Inferior parietal cortex (tissue), 1 donor: ENCODE data around the gene DDC.

Experiments
- DNase-seq: peaks from one replicate; pipeline ENCODE4 v3.0.0-alpha.2; 2016; ENCODE audit errors: extremely low spot score

DDC gene, protein sequence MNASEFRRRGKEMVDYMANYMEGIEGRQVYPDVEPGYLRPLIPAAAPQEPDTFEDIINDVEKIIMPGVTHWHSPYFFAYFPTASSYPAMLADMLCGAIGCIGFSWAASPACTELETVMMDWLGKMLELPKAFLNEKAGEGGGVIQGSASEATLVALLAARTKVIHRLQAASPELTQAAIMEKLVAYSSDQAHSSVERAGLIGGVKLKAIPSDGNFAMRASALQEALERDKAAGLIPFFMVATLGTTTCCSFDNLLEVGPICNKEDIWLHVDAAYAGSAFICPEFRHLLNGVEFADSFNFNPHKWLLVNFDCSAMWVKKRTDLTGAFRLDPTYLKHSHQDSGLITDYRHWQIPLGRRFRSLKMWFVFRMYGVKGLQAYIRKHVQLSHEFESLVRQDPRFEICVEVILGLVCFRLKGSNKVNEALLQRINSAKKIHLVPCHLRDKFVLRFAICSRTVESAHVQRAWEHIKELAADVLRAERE

DNA sequence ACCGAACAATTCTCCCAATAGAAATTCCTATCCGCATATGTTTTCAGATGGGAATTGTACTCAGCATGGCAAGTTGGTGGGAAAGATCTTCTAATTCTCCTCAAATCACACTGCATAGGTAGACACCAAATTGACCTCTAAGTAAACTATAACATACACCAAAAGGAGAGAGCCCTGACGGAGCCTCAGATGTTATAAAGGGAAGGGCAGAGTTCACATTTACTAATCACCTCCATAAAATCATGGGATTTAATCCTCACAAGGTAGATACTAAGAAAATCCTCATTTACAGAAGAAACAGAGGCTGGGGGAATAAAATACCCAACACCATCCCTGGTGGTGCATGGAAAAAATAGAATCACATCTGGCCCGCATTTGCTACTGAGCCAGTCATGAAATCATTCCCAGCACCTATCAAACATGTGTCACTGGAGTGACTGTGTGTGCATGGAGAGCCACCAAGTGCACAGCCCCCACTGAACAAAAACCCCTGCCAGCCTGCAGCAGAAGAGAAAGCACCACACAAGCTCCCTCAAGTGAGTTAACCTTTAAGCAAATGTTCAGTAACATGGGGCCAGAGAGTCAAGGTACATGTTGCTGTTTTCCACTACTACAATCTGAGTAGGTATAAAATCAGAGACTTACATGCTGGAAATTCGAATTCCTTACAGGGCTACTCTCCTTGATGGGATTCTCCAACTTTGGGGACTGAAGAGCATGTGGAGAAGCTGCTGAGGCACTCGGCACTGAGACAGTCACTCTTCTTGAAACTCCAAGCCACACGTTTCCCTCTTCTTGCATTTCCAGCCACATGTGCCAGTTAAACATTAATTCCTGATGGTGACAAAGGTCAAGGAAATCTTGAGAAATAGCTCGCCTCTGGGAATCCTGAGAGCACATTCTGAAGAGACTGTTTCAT, at the start of gene DDC:
TSS of gene DDC (minus strand) at position 766 of the 919 bp plus-strand sequence. CDS start 21,320 bp downstream, outside the sequence.
- no peak for DNase-seq

DNA sequence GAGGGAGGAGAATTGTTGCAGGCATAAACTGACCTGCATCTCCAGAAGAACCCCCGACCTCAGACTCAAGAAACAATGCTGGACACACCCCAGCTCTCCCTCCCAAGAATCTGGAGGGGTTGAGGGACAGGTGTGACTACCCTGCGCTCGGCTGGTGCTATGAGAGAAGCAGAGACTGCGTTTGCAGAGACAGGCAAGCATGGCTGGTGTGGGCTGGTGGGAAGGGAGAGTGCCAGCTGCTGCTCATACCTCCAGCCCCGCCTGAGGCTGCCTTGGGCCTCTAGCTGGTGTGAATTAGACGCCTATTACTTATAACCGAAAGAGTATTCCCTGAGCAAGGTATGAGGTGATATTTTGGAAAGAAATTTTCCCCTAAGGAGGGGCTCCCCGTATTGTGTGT, 48.3 kb upstream of the DDC start:
- no peak for DNase-seq

DNA sequence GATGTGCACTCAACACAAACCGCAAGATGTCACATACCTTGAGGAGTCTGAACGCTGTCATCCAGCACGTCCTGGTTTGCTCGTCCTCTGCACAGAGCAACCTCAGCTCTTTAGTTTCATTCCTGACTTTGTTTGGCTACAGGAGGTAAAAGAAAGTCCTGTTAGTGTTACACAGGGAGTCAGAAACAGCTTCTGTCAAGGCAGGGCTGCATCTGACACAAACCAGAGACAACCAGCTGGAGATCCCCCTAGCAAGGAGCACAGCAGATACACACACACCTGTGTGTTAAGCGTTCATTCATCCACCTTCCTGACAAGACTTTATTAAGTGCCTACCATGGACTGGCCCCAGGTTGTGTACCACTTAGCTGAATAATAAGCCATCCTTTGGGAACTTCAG, 47.5 kb upstream of the DDC start:
- DNase-seq: no peak

DNA sequence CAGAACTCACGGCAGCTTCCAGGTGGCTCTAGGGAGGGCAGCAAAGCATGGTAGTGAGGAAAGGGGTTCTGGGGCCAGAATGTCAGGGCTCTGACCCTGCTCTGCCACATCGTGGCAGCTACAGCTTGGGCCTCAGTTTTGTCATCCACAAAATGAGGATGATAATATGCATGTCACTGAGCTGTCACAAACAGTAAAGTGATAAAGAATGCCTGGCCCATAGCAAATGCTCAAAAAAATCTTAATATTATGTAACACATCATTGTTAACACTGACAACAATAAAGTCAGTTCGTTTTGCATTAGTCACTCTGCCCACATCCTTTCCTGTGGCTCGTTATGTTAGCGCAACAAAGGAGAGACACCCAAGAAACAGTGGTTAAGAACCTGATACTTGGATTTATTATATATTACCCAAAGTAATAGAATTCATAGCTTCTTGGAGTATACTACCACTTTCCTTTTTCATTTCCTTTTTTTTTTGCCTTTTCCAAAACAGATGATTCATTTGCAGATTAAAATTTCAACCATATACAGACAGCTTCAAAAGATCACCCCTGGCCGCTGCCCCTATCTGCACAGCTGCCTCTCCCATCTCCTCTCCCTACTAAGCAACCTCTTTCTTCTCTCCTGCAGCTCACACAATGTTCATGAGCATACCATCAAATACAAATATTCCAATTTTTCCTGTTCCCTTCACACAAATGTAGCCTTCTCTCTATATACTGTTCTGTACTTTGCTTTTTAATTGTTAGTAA, 45.5 kb upstream of the DDC start:
- no peak for DNase-seq

DNA sequence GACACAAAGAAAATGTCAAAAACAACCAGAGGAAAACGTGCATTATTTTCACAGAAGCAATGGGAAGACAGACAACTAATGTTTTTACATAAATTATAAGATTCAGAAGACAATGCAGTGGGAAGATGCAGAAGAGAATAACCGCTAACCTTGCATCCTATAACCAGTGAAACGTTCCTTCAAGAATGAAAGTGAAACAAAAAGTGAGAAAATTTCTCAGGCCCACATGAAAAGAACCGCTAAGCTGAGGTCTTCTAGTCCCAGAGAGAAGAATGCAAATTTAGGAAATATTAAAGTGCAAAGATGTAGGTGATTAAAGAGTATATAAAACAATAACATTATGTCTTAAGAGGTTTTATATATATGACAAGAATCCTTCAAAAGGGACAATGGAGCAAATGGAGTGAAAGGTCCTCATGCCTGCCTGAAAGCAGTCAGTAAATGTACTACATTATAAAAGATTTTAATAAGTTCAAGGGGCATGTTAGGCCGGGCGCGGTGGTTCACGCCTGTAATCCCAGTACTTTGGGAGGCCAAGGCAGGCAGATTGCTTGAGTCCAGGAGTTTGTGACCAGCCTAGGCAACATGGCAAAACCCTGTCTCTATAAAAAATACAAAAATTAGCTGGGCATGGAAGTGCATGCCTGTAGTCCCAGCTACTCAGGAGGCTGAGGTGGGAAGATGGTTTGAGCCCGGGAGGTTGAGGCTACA, 43.1 kb upstream of the DDC start:
- DNase-seq: no peak

DNA sequence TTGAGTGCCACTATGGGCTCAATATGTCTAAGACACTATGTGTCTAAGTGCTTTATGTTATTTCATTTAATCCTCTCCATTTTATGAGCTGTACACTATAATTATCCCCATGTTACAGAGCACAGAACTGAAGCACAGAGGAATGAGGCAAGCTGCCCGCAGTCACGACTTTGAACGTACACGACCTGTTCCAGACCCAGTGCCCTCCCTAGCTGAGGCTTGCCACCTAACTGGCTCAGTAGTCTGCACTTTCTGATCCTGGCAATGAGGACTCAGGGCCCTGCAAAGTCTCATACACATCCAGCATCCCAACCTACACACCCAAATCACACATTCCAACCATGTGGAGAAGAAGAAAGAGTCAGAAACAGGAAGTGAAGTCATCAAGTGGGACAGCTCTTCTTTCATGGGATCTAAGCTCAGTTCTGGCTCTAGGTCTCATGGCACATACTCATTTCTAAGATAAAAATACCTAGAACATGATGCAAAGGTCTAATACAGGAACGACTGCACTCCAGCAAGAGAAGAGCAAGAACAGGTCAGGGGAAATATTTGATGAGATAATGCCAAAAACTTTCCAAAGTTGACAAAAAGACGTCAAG, 42.4 kb upstream of the DDC start:
- no peak for DNase-seq

DNA sequence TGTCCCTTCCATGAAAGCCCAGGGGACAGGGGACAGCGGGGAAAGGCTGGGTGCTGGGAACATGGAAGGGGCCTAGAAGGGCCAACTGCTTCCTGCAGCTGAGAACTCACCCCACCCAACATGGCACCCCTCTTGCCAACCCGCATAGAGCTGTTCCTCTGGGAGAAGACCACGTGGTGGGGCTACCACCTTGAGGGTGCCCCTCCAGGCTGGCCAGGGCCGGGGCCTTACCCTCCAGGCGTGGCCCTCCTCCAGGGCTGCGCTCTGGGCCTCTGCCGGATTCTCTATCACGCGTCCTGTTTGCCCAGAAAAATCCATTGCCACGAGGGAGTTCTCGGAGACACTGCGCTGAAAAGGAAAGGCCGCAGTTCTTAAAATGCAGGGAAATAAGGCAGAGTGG, 39.9 kb upstream of the DDC start:
- DNase-seq: no peak

DNA sequence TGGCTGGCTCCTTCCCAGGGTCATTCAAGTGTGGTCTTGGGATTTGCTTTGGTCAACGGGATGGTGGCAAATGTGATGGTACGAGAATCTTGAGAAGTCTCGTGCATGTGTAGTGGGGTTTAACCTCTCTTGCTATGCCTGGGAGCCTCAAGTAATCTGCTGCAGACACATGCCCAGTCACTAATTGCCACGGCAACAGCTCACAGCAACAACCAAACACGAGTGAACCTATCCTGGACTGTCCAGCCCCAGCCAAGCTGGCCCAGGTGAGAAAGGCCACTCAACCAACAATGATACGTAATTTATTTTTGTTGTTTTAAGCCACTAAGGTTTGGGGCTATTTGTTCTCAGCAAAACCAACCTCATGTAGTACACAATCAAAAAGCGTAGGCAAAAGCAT, 38.1 kb upstream of the DDC start:
- DNase-seq: no peak

DNA sequence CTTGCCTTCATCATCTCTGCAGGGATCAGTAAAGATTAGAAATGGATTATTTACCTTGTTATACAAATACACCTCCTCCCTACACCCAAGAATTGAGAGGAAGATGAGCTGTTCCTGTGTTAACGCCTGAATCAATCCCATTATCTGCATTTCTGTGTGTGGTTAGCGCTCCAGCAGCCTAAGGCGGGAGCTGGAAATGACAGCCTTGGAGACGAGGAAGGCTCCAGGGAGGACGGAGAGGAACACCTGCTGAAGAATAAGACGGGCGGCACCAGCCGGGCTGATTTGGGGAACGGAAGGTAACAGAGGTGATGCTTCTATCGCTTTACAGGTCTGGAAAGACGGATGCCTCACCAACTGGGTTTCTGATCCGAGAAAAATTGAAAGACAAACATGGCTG, 34.2 kb upstream of the DDC start:
- DNase-seq: no peak

DNA sequence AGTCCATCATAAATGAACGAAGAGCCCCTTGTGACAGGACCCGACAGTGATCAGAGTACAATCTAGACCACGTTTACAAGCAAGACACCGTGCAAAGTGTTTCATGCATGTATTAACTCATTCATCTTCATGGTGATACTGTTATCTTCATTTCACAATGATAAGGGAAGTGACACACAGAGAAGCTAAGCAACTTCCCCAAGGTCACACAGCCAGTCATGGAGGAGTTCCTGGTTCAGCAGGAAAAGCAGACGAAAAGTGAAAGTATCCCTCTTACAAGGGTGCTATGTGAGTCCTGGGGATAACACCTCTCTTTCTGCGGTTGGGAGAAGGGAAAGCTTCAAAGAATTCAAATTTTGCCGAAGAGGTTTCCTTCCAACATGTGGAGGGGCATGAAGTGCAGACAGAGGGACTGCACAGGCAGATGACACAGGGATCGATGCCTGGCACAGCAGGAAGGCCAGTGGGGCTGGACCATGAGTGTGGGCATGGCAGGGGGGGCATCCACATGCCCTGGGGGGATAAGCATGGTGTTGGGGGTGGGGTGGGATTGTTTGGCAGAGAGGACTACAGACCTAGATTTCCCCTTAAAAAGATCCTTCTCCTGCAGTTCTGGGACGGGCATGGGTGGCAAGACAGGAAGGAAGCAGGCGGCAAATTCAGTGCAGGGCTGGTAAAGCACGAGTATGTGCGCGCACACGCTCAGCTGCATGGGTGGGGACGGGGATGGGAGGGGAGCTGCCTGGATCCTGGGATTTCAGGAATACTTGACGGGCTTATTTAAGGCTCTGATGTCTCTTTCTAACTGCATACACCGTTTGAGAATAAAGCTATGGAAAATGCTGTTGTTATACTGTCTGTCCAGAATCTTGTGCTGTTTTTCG, 33.5 kb upstream of the DDC start:
- DNase-seq: no peak

DNA sequence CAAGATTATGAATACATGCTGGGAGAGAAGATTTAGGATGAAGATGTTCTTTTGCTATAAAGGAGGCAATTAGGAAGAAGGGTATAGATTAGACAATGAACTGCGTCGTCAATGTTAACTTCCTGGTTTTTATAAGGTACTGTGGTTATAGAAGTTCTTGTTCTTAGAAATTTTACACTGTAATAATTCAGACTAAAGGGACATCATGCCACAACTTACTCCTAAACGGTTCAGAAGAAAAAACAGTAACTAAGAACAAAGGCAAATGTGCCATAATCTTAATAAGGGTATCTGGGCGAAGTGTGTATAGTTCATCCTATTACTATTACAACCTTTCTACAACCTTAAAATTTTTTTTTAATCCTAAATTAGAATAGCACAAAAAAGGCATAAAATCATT, 31.3 kb upstream of the DDC start:
- no peak for DNase-seq

DNA sequence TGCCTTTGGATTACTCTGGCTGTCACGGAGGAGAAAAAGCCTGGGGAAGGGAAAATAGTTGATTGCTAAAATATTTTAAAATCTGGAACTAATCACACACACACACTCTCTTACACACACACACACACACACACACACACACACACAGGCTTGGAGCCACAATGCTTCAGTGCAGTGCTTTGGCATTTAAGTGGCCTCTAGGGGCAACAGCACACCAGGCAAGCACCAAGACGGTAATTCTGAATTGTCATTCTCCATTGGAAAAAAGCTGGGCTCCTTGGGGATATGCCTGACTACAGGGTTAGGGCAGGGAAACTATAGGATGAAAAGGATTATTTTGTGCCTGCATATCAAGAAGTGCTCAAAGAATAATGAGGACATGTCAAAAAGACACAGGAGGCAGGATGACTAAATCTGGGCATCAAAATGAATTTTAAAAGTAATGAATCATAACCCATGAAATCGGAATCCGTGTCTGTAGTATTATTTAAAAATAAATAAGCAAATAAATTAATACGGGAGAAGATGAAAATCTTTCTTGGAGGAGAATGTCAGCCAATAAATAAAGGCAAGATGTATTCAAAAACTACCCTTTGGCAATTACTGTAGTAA, 30.4 kb upstream of the DDC start:
- DNase-seq: peak; percentile 58

DNA sequence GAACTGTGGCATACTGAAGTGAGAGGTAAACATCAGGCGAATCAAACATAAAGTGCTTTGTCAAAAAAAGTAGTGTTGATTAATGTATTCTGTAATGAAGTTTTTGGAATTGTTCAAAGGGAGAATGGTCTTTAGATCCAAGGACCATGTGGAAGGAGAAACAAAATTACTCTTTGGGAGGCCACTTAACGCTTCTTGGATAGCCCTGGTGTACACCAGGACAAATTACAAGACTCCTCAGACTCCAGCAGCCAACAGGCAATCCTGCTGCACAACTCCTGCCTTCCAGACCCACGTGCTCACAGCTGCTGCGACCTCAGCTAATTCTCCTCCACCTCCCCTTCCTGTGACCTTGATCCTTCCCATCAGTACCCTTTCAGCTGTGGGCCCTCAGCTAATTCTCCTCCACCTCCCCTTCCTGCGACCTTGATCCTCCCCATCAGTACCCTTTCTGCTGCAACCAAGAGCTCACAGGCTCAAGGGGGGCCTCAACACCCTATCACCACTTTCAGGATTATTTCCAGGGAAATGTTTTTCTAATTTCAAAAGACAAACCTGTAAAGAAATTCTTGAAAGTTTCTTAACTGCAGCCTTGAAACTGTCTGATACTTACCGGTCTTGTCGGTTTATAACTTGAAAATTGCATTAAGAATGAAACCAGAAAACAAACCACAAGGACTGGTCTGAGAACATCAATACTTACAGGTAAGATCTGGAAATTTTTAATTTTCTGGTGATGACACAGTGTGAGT, 29.7 kb upstream of the DDC start:
- DNase-seq: no peak

DNA sequence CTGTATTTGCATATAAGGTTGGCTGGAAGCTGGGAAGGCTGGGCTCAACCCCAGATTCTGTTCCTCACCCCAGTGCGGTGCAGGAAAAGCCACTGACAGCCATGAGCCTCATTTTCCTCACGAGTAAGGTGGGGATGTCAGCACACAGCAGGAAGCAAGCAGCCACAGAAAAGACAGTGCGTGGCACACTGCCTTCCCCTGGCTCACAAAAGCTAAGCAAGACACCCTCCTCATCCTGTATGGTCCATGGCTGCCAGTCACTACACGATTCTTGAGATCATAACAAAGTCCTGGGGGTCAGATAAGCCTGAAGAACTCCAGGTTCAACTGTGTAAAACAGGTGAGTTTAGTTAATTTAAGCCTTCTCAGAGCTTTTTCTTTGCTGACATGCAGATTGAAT, 28.9 kb upstream of the DDC start:
- no peak for DNase-seq

DNA sequence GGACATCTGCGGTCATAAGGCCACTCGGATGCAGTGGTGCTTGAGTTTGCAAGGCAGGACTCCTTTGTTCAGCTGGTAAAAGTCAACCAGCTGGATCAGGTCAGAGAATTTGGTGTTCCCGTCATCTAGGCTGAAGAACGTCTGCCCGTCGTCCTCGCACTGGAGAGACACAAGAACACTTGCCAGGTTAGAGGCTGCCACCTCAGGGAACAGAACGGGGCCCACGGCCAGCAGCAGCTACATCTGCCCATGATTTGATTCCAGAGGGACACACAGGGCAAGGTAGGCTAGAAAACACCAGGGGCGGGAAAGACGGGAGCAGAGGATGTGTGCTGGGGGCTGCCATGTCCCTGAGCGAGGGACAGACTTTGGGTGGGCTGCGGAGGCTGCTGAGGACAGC, 27.7 kb upstream of the DDC start:
- no peak for DNase-seq

DNA sequence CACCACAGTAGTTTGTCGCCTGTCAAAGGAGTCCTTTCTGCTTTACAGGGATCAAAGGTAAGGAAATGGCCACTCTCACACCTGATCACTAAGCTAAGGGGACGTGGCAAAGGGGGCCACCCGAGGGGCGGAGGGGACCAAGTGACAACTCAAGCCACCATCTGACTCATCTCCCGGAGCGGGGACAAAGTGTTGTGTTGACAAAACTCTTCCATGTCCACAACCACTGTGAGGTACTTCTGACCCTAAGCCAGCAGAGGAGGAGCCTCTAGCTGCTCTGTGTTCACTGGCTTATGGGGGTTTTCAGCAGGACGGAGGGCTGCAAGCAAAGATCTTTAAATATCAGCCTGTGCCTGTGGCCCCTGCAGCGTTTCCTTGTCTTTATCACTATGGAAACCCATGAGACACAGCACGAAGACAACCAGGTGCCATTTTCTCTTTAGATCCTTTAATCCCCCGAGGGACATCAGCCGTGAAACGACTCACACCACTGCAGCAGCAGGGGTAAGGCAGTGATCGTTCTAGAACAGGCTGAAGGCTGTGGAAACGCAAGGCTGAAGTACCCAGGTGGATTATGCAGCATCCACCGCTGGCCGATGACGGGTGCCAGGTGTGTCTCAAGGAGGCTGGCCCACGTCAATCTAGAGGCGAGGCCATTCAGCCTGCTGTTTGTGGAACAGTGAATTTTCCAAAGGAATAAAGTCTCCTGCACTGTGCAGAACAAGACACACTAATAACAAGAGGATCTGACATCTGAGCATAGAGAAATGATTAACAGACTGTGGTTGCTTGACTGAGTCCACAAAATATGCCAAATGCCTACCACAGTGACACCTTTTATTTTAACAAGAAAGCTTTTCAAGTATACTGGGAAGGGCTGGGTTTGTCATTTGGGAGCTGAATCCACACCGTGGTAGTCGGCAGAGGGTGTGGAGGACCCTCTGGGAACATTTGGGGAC, 26.6 kb upstream of the DDC start:
- no peak for DNase-seq

DNA sequence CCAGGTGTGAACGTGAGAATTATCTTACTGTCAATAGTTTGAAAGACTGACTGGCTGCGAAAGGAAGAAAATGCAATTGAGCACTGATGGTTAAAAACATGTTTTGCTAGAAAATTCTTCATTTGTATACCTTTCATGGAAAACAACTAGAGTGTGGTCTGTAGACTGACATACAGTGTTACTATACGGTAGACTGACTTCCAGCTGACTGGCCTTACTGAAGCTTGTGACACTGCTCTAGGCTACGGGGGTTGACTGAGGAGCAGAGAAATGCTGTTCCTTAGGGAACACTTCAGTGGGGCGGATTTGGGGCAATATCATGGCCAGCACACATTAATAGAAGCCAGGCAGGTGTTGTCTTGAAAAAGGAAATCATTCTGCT, 25.9 kb upstream of the DDC start:
- no peak for DNase-seq

DNA sequence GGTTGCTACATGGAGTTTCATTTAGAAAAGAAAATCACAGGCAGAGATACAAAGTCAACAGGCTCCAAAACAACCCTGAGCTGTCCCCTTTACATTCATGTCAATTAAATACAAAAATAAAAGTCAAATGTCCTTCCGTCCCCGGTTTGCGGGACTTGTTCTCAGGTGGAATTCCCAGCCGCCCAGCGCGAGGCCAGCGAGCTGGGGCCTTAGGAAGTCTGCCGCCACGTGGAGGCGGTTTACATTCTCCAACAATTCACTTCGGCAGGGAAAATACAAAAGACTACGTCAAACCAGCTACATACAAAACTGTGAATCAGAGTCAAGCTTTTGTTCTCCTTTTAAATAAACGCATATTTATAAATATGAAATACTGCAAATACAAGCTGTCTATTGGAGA, 25.3 kb upstream of the DDC start:
- no peak for DNase-seq
